NCI-H146 (cell line): ENCODE results near the gene COL4A6.
"Not testable (repeated sequence)": the region's sequence is repeated elsewhere in the genome, so short reads cannot be mapped to it uniquely, and the experiment has no call there.

Experiments used
- DNase-seq: peaks from one replicate; lab custom pipeline; 2025; lab: John Stamatoyannopoulos, UW

Gene COL4A6

GRCh38 chrX:108438110-108438623 lies at the start of gene COL4A6:
Gene COL4A6, minus strand, starts transcription at chrX:108438422. Its CDS starts 226 bp downstream, at chrX:108438196.
- DNase-seq: peak; percentile 73

GRCh38 chrX:108485960-108486359 lies 47.7 kb upstream of the COL4A6 start:
- no peak for DNase-seq

- no peak for DNase-seq
Measured at GRCh38 chrX:108484251-108484650, 46.0 kb upstream of the COL4A6 start.

GRCh38 chrX:108481528-108481927 lies 43.3 kb upstream of the COL4A6 start:
- not testable (repeated sequence) for DNase-seq

- no peak for DNase-seq
Measured at GRCh38 chrX:108473979-108474378, 35.8 kb upstream of the COL4A6 start.

- DNase-seq: no peak
Measured at GRCh38 chrX:108468486-108468885, 30.3 kb upstream of the COL4A6 start.

GRCh38 chrX:108464604-108465003 lies 26.4 kb upstream of the COL4A6 start:
- no peak for DNase-seq

GRCh38 chrX:108456971-108457477 lies 18.8 kb upstream of the COL4A6 start:
- no peak for DNase-seq

- no peak for DNase-seq
Measured at GRCh38 chrX:108453841-108454240, 15.6 kb upstream of the COL4A6 start.

- DNase-seq: no peak
Measured at GRCh38 chrX:108447303-108447702, 9.1 kb upstream of the COL4A6 start.

- peak; percentile 41 for DNase-seq
Measured at GRCh38 chrX:108442901-108443464, 4.8 kb upstream of the COL4A6 start.

- peak; percentile 45 for DNase-seq
Measured at GRCh38 chrX:108439961-108440696, 1.9 kb upstream of the COL4A6 start.

GRCh38 chrX:108439426-108439942 lies 1.3 kb upstream of the COL4A6 start, which contains the start of gene COL4A5:
Gene COL4A5, plus strand, starts transcription at chrX:108439838. Its CDS starts 288 bp downstream, at chrX:108440126.
- peak; percentile 86 for DNase-seq

- no peak for DNase-seq
Measured at GRCh38 chrX:108437349-108438109, 693 bp downstream of the COL4A6 start.

GRCh38 chrX:108435261-108435660 lies 3.0 kb downstream of the COL4A6 start:
- DNase-seq: no peak

GRCh38 chrX:108426262-108426661 lies 12.0 kb downstream of the COL4A6 start:
- peak; percentile 88 for DNase-seq

GRCh38 chrX:108420481-108420880 lies 17.7 kb downstream of the COL4A6 start:
- peak; percentile 94 for DNase-seq

- no peak for DNase-seq
Measured at GRCh38 chrX:108419401-108419800, 18.8 kb downstream of the COL4A6 start.

GRCh38 chrX:108417257-108417656 lies 21.0 kb downstream of the COL4A6 start:
- DNase-seq: no peak

GRCh38 chrX:108415891-108416290 lies 22.3 kb downstream of the COL4A6 start:
- DNase-seq: no peak

- no peak for DNase-seq
Measured at GRCh38 chrX:108415146-108415545, 23.1 kb downstream of the COL4A6 start.

- no peak for DNase-seq
Measured at GRCh38 chrX:108412783-108413182, 25.4 kb downstream of the COL4A6 start.
